GM04503 (cell line): Measurements from ENCODE around the gene EVC2.

ENCODE experiments used
- DNase-seq: peaks from one replicate; pipeline ENCODE4 v3.0.0-alpha.2; 2012; ENCODE audit warnings: low read depth

EVC2 gene

DNA sequence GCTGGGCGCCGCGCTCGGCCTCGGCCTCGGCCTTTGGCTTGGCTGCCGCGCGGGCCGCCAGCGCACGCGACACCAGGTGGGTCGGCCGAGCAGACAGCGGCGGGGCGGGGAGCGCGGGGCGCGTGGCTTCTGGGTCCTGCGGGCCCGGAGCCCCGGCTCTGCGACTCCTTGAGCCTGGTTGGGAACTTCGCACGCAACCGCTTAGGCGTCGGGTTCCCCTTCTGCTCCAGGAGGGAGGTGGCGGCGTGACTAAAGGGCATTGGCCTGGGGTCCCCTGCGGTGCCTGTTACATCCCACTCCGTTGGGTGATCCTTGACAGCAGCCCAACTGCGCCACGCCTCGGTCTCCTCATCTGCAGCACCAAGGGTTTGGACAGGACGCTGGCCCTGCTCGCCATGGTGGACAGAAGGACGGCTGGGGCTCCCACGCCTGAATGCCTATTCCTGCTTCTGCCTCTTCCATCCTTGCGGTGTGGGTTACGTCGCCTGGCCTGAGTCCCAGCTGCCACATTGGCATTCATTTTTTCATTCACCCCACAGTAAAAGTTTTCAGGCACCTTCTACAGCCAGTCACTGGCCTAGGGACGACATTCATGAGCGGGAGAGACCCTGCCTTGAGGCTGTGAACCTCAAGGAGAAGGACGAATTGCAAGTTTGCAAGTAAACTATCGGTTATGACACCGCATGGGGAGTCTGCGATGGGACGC lies 3.3 kb upstream of the EVC2 start:
- no peak for DNase-seq

DNA sequence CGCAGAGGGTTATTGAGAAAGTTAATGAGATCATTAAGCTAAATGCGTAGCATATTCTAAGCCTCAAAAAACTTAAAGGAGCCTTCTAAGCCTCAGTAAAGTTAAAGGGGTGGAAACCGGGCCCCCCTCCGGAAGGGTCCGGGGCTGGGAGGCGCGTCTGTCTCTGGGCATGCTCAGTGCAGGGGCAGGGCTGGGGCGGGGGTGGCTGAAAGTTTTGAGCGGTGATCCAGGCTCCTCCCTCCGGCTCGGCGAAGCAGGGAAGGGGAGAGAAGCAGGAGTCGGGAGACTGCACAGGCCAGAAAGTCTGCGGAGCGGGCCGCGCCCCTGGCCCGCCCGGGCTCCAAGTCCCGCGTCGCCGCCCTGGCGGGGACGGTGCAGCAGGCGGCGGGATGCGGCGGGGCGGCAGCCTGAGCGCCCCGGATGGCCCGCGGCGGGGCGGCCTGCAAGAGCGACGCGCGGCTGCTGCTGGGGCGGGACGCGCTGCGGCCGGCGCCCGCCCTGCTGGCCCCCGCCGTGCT lies 2.7 kb upstream of the EVC2 start, which contains the start of gene EVC:
Gene EVC, plus strand, starts transcription at position 241 of the 518 bp plus-strand sequence. Its CDS starts 180 bp downstream, at position 421.
- no peak for DNase-seq

DNA sequence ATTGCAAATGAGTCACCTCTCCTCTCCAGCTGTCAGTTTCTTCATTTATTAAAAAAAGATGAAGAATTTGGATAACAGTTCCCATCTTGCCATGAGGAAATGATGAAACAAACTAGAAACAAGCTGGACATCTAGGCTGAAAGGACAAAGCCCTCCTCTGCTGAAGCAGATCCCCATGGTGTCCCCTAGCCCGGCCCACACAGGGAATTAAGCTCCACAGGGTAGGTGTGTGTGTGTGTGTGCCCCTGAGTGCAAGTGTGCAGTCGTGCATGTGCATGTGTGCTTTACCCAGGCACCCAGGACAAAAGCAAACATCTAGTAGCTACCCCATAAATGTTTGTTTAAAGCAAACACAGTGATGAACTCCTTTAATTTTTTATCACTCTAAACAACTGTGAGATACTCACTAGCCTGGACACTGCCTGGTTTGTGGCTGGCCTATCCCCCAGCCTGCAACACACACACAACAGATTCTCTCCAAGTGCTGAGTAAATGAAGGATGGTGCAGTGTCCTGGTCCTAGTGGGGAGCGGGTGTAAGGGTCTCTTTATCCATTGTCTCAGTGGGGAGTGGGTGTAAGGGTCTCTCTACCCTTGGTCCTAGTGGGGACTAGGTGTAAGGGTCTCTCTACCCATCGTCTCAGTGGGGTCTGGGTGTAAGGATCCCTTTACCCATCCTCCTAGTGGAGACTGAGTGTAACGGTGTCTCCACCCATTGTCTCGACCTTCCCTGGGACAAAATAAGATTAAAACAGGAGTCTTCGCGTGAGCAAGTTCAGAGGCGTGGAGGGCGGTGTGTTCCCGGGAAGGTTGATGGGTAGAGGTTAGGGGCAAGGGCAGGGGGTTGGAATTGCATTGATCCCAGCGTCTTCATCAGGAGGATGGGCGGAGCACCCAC lies 2.0 kb upstream of the EVC2 start:
- no peak for DNase-seq

DNA sequence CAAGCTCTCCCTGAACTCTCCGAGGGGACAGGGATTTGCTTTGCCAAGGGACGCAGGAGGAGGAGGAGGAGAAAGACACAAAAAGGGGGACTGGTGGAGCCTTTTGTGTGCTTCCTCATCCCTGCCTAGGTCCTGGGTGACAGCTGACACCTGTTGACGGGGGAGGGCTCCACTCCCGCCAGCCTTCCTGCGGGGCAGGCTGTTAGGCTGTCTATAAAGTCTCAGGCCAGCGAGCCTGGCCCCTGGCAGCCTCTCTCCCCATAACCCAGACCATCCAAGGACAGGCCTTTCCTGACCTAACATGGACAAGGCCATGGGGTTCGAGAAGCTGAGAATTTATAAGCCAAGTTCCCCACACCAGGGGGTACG lies 832 bp upstream of the EVC2 start:
- no peak for DNase-seq

DNA sequence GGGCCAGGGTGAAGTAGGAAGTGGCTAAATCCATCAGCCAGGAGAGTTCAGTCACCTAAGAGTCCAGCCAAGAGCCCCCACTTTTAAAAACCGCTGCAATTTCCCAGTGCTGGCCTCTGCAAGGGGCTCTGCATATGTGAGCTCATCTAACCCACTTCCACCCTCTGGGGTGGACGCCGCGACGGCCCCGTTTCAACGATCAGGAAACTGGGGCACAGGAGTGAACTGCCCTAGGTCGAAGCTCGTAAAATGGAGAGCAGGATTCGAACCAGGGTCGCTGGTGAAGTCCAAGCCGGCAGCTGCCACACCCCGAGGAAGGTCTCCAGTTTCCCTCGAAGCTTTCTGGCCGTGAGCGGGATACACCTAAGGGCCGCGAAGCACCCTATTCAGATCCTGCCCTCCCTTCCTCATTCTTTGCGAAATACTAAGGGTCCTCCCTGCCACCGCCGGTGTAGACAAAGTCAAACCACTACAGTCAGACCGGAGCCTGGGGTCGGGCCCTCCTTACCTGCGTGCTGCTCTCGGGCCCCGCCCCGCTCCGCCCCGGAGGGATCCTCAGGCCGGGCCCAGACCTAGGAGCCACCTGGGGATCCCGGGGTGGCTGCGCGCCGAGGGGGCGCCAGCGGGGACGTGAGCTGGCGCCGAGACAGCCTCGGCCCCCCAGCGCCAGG lies 446 bp downstream of the EVC2 start:
- DNase-seq: no peak

DNA sequence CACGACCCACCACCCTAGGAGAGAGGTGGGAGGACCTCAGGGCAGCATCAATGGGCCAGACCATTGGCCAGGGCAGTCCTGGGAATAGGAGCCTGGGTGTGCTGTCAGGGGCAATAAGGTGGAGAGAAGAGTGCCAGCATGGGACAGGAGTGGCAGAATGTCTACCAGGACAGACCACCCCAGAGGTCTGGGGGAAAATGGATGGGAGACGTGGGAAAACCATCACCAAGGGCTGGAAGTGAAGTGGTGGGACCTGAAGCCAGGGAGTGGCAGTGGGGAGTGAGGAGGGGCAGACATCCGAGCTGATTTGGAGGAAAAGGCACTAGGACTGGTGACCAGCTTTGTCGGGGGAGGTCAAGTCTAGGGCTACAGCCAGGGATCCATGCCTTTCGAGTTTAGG lies 993 bp downstream of the EVC2 start:
- DNase-seq: no peak

DNA sequence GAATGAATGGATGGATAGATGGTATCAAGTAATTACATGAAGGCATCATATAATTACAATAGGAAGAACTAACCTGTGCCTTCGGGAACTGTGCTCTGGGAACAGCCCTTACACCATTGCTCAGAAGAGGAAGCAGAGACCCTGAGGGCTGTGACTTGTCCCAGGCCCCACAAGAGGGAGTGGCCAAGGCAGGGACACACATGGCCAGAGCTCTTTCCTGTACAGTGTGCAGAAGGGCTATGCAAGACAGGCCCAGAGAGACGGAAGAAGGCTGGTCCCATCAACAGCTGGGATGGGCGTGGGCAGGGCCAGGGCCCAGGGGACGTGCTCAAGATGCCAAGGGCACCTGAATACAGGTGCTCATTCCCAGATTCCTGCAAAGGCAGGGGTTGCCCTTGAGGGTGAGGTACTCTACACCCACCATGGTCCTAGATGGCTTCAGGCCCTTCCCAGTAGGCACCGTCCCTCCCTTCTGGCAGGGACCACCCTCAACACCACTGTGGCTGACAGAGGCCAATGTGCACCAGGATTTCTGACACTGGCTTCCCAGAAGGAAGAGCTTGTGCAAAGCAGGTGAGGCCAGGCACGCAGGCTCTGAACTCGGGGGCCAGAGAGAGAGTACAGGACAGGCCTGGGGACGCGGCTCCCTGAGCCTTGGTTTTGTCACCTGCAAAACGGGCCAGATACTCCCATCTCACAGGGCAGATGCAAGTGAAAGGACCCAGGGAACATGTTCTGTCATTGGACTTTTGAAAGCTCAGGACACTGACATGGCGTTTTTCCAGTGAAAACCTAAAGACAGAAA lies 1.7 kb downstream of the EVC2 start:
- DNase-seq: no peak

DNA sequence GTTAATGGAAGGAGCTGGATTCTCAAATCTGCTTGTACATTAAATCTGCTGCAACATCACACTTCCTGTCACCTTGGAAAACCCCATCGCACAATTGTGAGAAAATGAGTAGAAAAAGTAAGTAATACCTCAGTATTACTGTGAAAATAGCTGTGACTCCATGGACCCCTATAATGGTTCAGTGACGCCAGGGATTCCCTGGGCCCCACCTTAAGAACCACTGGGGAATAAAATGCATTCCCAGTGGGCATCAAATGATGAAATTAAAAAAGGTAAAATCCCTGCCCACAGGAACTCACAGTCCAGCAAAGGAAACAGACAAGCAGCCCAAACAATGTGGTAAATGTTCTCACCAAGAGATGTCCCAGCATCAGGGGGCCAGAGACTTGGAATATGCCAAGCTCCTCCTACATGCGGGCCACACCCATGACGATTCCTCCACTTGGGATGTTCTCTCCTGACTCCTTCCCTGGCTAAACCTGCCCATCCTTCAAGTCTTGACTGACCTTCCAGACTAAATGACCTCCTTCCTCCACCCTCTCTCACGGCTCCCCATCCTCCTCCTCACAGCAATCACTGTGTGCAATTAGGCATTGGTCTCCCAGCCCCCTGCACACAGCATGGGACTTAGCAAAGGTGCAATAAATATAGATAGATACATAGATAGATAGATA lies 2.6 kb downstream of the EVC2 start:
- no peak for DNase-seq

DNA sequence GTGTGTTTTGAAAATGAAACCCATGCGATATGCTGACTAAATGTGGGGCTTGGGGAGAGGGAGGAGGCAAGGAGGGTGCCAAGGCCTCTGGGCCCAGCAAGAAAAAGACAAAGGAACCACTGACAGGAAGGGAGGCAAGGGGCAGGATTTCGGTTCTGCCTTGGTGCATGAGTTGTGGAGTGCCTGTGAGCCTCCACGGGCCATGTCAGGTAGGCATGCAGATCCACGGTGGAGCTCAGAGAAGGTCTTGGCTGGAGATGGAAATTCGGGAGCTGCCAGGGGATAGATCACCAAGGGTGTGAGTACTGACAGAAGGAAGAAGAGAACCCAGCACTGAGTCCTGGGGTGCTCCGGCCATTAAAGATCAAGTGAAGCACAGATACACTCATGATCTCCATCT lies 4.1 kb downstream of the EVC2 start:
- DNase-seq: no peak

DNA sequence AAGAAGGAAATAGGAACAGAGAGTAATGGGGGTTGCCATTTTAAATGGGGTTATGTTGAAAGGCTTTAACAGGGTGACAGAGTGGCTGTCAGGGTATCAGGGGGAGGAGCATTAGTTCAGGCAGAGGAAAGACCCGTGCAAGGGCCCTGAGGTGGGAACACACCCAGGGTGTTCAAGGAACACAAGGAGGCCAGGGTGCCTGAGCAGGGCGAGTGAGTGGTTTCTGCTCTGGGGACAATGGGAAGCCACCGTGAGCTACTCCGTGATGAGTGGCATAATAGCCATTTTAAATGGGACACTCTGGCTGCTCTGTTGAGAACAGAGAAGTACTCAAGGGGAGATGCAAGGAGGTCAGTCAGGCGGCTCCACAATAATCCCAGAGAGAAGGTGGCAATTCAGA lies 4.5 kb downstream of the EVC2 start:
- no peak for DNase-seq

DNA sequence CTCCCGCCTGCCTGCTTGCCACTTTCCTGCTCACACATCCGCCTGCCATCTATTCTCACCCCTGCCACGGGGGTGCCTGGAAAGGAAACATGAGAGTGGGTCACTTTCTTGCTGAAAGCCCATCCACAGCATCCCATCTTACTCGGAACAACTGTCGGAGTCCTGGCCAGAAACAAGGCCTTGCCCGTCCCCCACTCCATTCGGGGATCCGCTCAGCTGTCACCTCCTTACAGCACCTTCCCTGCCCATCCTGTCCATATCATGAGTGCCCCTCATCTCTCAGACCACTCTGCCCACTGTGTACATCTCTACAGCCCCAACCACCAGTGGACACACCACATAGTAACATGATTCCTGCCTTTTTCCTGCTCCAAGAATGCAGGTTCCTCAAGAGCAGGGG lies 6.4 kb downstream of the EVC2 start:
- no peak for DNase-seq

DNA sequence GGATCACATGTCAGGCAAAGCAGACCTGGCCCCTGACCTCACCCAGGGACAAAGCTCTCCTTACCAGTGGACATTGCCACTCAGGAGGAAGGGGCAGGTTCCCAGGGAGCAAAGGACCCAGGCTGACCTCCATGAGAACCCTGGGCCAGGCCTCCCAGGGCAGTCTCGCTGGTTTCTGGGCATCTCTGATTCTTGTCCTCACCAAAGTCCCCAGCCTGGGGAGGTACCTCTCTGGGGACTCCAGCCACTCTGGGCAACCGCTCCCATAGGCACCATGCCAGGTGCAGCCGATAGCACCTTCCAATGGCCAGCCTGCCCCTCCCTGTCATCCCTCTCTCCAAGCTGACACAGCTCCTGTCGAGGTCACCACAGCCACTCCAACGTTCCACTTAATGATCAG lies 7.9 kb downstream of the EVC2 start:
- DNase-seq: no peak

DNA sequence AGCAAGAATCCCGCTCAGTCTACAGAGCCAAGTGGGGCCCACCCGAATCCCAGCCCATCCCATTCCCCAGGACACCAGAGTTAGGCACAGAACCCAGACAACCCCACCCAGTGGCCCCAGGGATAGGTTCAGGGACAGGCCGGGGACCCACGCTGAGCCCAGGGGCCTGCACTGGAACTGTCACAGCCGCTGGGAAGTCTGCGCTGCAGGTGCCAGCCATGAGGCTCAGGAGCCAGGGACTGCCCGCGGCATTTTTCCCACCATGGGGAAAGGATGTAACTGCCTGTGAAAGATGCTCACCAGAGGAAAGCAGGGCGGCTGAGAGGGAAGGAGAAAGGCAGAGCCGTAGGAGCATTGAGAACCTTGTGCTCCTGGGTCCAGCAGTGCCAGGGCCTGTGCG lies 12.0 kb downstream of the EVC2 start:
- no peak for DNase-seq

DNA sequence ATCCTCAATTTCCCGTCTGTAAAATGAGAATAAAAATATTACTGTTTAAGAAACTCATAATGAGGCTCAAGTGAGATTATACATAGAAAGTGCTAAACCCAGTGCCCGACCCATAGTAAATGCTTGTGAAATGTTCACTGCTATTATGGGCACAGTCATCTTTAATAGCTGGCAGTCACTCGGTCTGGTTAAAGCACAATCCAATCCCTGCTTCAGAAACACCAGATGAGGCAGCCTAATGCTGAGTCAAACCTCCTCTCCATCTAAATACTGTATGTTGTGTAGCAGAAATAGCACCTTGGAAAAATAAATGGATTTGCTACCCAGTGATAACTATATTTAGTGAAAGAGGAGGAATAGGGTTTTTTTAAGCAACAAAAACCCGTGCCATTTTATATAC lies 14.5 kb downstream of the EVC2 start:
- no peak for DNase-seq

DNA sequence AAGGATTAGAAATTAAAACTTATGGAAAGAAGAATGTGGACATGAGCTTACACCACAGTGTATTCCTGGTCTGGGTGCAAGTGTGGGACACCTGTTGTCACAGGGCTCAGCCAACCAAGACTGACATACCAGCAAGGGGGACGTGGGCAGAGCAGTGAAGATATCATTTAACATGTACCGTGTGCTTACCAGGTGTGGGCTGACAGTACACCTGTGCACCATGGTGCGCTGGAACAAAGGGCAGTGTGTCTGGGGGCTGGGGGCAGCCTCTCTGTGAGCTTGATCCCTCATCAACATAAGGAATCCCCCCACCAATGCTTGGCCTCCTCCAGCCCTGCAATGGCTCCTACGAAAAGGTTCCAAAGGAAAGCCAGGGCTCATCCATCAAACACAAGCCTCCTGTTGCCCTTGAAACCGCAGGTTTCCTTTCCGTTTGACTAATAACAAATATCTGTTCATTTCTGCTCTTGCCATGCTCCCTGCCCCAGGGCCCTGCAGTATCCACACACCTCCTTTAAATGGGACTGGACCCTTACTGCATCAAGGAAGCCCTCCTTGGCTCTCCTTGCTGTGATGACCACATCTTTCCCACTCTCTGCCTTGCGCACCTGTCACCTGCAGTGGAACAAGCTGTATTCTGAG lies 16.7 kb downstream of the EVC2 start:
- no peak for DNase-seq

DNA sequence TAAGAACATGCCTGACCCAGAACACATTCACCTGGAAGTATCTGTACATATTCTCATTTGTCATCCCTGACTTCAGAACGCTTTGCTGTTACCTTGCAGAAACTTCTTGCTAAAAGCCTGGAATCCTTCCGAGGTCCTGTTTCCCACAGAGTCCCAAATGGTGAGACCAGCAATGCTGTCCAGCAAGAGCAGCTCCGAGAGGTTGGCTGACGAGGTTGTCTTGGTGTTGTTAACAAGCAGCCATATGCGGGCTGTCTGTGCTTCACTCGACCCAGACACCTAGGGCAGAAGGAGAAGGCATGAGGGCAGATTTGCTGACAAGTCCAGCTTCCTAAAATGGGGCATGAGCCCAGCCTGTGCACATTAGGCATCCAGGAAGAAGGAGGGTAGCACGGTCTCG lies 19.3 kb downstream of the EVC2 start:
- DNase-seq: no peak

DNA sequence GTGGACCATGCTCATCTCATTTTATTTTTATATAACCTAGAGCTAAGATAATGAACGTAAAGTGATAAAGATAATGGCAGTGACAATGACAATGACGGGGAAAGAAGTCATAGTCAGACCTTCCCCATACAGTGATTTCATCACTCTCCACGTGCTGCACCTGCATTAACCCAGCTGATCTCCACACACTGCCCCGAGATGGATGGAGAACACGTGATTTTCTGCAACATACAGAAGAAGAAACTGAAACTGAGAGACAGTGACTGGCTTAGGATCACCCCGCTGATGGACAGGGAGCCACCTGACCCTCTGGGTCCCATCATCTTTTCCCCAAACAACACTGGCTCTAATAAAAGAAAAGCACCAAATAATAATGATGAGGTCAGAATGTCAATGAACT lies 22.0 kb downstream of the EVC2 start:
- DNase-seq: no peak

DNA sequence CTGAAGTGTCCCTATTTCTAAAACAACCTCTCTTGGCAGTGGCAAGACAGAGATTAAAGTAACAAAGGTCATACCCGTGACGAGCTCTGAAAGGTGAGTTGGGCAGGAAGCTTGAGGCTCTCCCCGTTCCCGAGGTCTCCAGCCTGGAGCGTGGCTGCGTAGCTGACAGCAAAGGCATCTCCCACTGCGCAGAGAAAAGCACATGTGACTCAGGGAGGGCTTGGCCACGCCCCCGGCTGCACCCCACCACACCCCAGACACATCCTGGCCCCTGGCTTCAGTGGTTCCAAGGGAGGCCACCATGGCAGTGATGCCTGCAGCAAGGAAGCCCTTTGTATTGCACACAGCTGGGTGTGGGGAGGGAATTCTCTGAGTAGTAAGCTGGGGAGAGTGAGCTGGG lies 23.1 kb downstream of the EVC2 start:
- no peak for DNase-seq

DNA sequence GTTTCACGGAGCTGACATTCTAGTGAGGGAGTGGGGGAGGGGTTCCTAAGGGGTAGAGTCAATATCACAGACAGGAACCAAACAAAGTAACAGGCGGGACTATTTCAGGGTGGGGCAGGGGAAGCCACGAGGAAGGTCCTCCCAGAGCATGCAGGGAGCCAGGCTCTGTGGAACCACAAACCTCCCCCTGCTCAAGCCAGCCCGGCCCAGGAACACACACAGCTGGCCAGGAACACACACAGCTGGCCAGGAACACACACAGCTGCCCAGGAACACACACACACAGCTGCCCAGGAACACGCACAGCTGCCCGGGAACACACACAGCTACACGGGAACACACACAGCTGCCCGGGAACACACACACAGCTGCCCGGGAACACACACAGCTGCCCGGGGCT lies 24.8 kb downstream of the EVC2 start:
- no peak for DNase-seq

DNA sequence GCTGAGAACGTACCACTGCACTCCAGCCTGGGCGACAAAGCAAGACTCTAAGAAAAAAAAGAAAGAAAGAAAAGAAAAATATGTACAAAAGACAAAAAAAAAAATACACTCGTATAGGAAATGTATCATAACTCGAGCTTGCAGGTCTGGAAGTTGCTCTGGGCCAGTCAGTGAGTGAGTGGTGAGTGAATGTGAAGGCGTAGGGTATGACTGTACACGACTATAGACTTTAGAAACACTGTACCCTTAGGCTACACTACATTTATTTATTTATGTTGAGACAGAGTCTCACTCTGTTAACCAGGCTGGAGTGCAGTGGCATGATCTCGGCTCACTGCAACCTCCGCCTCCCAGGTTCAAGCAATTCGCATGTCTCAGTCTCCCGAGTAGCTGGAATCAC lies 29.4 kb downstream of the EVC2 start:
- no peak for DNase-seq

DNA sequence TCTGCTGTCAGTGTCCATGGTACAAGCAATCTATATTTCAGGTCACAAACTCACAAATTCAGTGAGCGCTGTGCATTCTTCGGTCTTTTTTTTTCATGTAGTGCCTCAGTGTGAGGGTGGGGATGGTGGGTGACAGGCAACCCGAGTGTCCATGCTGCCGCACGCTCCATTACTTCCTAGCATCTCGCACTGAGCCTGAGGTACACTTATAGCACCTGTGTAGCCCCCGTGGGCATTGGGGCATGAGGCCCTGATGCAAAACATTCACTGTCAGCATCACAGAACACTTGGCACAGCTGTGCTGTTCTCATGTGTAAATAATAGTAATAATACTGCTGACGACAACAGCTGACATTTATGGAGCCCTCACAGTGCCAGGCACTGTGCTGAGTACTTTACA lies 31.6 kb downstream of the EVC2 start:
- DNase-seq: no peak
